HepG2 (cell line): ENCODE results near the gene BAZ1A. TPM values are rescaled to one million over a fixed set of nuclear protein-coding genes. Genes with fewer than 3 reads are reported as not detected.

ENCODE experiments used
- CBX1 ChIP-seq: IDR thresholded peaks from one replicate; pipeline ENCODE4 v1.6.1; 2016; ENCODE audit warnings: antibody characterized with exemption, low read depth
- DNMT3B ChIP-seq: conservative IDR thresholded peaks from 2 replicates; pipeline ENCODE4 v1.6.1; 2016; ENCODE audit warnings: missing biosample characterization, control low read depth
- GTF2F1 ChIP-seq: fragments of 150-350 bp; IDR thresholded peaks from 2 replicates; pipeline ENCODE4 v1.6.1; 2014; ENCODE audit warnings: low read length
- HES4 ChIP-seq: sonication (generic); formaldehyde crosslinking; IDR thresholded peaks from 2 replicates; pipeline ENCODE4 v1.9.0; 2021; ENCODE audit warnings: mild to moderate bottlenecking, missing genetic modification reagents, borderline replicate concordance
- HNF1A ChIP-seq, 2 experiments: sonication (generic) in 1 of 2; formaldehyde crosslinking in 1 of 2; IDR thresholded peaks; 2 replicates each; pipeline versions ENCODE4 v1.4.0 to v1.6.1; 2016 to 2020; ENCODE audit warnings: borderline replicate concordance in 1 of 2, low read depth in 1 of 2, mild to moderate bottlenecking in 1 of 2, missing genetic modification reagents in 1 of 2
- MAFK ChIP-seq, 2 experiments: IDR thresholded peaks in 1 of 2; conservative IDR thresholded peaks in 1 of 2; 2 replicates each; pipeline ENCODE4 v1.6.1; 2011; ENCODE audit warnings: improper control_type of control experiment in 2 of 2, low read length in 2 of 2
- PHB2 ChIP-seq: fragments of 450-650 bp; IDR thresholded peaks from 2 replicates; pipeline ENCODE4 v1.6.1; 2018; ENCODE audit not compliant: partially characterized antibody
- PRDM4 ChIP-seq: sonication (generic); formaldehyde crosslinking; IDR thresholded peaks from 2 replicates; pipeline ENCODE4 v1.9.0; 2021; ENCODE audit warnings: missing genetic modification reagents, borderline replicate concordance
- SOX5 ChIP-seq: IDR thresholded peaks from 2 replicates; pipeline ENCODE4 v1.6.1; 2016; ENCODE audit warnings: borderline replicate concordance
- TBL1XR1 ChIP-seq: fragments of 150-350 bp; IDR thresholded peaks from 2 replicates; pipeline ENCODE4 v1.6.1; 2014; ENCODE audit warnings: borderline replicate concordance, low read length; ENCODE audit not compliant: partially characterized antibody
- ZBTB46 ChIP-seq: sonication (generic); formaldehyde crosslinking; IDR thresholded peaks from 2 replicates; pipeline ENCODE4 v1.4.0; 2020; ENCODE audit warnings: mild to moderate bottlenecking, missing genetic modification reagents, borderline replicate concordance
- ZMAT3 ChIP-seq: sonication (generic); formaldehyde crosslinking; conservative IDR thresholded peaks from 2 replicates; pipeline ENCODE4 v1.7.0; 2021; ENCODE audit warnings: missing genetic modification reagents
- ZNF142 ChIP-seq: sonication (generic); formaldehyde crosslinking; IDR thresholded peaks from 2 replicates; pipeline ENCODE4 v1.4.0; 2020; ENCODE audit warnings: missing genetic modification reagents
- polyA plus RNA-seq, 8 experiments: library from polyadenylated mRNA; depleted of rRNA in 3 of 8; stranded (reverse) in 7 of 8; unstranded in 1 of 8; fragments of >200 nt; fragmentation: Illumina TruSeq in 4 of 8; extraction: Trizol in 4 of 8; gene quantifications; 2 replicates each; pipeline versions ENCODE4 v1.2.1 to v1.2.3, GENCODE V29; 2011 to 2016; ENCODE audit warnings: low read depth in 4 of 8, missing spikeins in 1 of 8, mixed read lengths in 1 of 8; ENCODE audit not compliant: insufficient read depth in 1 of 8
- total RNA-seq, 5 experiments: library from RNA; depleted of rRNA; stranded (reverse); fragments of >200 nt; fragmentation: Illumina TruSeq; extraction: Trizol; gene quantifications; 2 replicates each; pipeline ENCODE4 v1.2.3, GENCODE V29; 2016; ENCODE audit warnings: low read depth in 1 of 5

BAZ1A gene
- total and polyA plus RNA-seq, 2 of the 13 experiments (the other 11 are each of a cell fraction or from before 2014, with no cell fraction given) = 20.9 to 56.8 TPM

GRCh38 chr14:34873589-34874385, 1.4 kb downstream of the BAZ1A start (continued):
- TF ChIP-seq ZBTB46 (CRISPR knock-in tag) (peak; percentile 93; the same call in 1 of the 2 replicates), DNMT3B (peak; percentile 65), PRDM4 (CRISPR knock-in tag) (0 out of 2 replicates have a peak, but pooled peaks have one; percentile 8), CBX1 (peak; percentile 87), HNF1A (IDR thresholded peaks at IDR 0.05; ENCODE audit: low read depth) (0 out of 2 replicates have a peak, but pooled peaks have one; percentile 20), HNF1A (CRISPR knock-in tag; IDR thresholded peaks at IDR 0.05; ENCODE audit: borderline replicate concordance) (peak; percentile 71), ZNF142 (0 out of 2 replicates have a peak, but pooled peaks have one; percentile 59), PHB2 (no peak), HES4 (CRISPR knock-in tag) (peak; percentile 57; the same call in 1 of the 2 replicates), MAFK (conservative IDR thresholded peaks at IDR 0.05 in 1 of 2, IDR thresholded peaks at IDR 0.05 in 1 of 2; ENCODE audit: low read length in 2 of 2) (peak in 1 of 2 experiments; percentile 32; a peak in 1 of 4 replicates), SOX5 (CRISPR knock-in tag) (no peak; the same call in 1 of the 2 replicates), TBL1XR1 (peak; percentile 12), ZMAT3 (CRISPR knock-in tag) (peak; percentile 96), GTF2F1 (no peak)
